Breast epithelium (tissue), 4 donors: ENCODE results near the gene NAT10. TPM values are rescaled to one million over a fixed set of nuclear protein-coding genes. Genes with fewer than 3 reads are reported as not detected.

ENCODE experiments used
- DNase-seq, 2 donors: peaks; one replicate each; pipeline ENCODE4 v3.0.0-alpha.2; 2019; ENCODE audit warnings: low spot score in 2 of 2
- H3K27ac ChIP-seq, 2 donors: fragments of 200-600 bp; sonication (generic) in 1 of 2; one replicate each; pipeline ENCODE4 v1.5.1; 2016 to 2019; ENCODE audit warnings: mild to moderate bottlenecking in 1 of 2
- H3K27me3 ChIP-seq, 2 donors: fragments of 200-600 bp; sonication (generic) in 1 of 2; one replicate each; pipeline versions ENCODE4 v1.5.1 to v1.6.0; 2017 to 2019; ENCODE audit warnings: control low read depth in 1 of 2, mild to moderate bottlenecking in 1 of 2
- H3K36me3 ChIP-seq: fragments of 200-600 bp; one replicate; pipeline ENCODE4 v1.5.1; 2019
- H3K4me1 ChIP-seq, 2 donors: fragments of 200-600 bp; sonication (generic); one replicate each; pipeline ENCODE4 v1.5.1; 2016 to 2019; ENCODE audit warnings: control low read depth in 1 of 2
- H3K4me3 ChIP-seq, 3 donors: fragments of 200-600 bp; sonication (generic); 1 replicate in 2 of 3; 2 replicates in 1 of 3; pipeline ENCODE4 v1.5.1; 2016 to 2019; ENCODE audit warnings: mild to moderate bottlenecking in 3 of 3, moderate library complexity in 2 of 3
- H3K9me3 ChIP-seq, 2 donors: fragments of 200-600 bp; sonication (generic) in 1 of 2; one replicate each; pipeline ENCODE4 v1.5.1; 2016 to 2019; ENCODE audit warnings: control low read depth in 1 of 2
- CTCF ChIP-seq, 3 donors: fragments of 450-650 bp; IDR thresholded peaks; one replicate each; pipeline ENCODE4 v1.5.1; 2016 to 2017; ENCODE audit warnings: antibody characterized with exemption in 3 of 3, mild to moderate bottlenecking in 3 of 3, moderate library complexity in 3 of 3
- POLR2A ChIP-seq: fragments of 450-650 bp; IDR thresholded peaks from one replicate; pipeline ENCODE4 v1.6.1; 2016; ENCODE audit warnings: antibody characterized with exemption, mild to moderate bottlenecking, moderate library complexity
- POLR2AphosphoS5 ChIP-seq, 3 donors: sonication (generic); formaldehyde crosslinking; IDR thresholded peaks; one replicate each; pipeline ENCODE4 v1.6.1; 2017; ENCODE audit warnings: antibody characterized with exemption in 3 of 3
- intact Hi-C: fragments of 100-400 bp; cut with DNase I; formaldehyde crosslinking; loops from one replicate; pipeline ENCODE4 v1.15.1; 2023; ENCODE audit warnings: low total_unique reads
- total RNA-seq, 3 donors: library from RNA; depleted of rRNA; stranded (reverse); fragments of >200 nt; gene quantifications; one replicate each; pipeline ENCODE4 v1.1.0, GENCODE V29; 2016

NAT10 gene
- total RNA-seq, 3 donors from 2014 or later = 22.6 to 41.0 (median 31.5) TPM

GRCh38 chr11:34157163-34157562 is 51.7 kb downstream of the NAT10 start:
- no peak for DNase-seq
- no peaks in the 10 kb centered on the region for H3K27me3 ChIP-seq
- no peak overlapping the region for H3K4me3 ChIP-seq
- no peak for TF ChIP-seq POLR2A
- TF ChIP-seq CTCF (IDR thresholded peaks at IDR 0.05) = no peak
- no peak for TF ChIP-seq POLR2AphosphoS5 (IDR thresholded peaks at IDR 0.05)
- intact Hi-C loops = no loop called here
- no peak overlapping the region for H3K27ac ChIP-seq
- H3K4me1 ChIP-seq = no peaks in the 10 kb centered on the region
- no peaks in the 10 kb centered on the region for H3K36me3 ChIP-seq
- H3K9me3 ChIP-seq = no peaks in the 10 kb centered on the region

GRCh38 chr11:34158661-34159060 is 53.2 kb downstream of the NAT10 start:
- no peak overlapping the region for H3K4me3 ChIP-seq
- no peaks in the 10 kb centered on the region for H3K4me1 ChIP-seq
- no peaks in the 10 kb centered on the region for H3K36me3 ChIP-seq
- no peaks in the 10 kb centered on the region for H3K27me3 ChIP-seq
- intact Hi-C loops = no loop called here
- no peak overlapping the region for H3K27ac ChIP-seq
- no peak for DNase-seq
- TF ChIP-seq POLR2A (no peak), POLR2AphosphoS5 (IDR thresholded peaks at IDR 0.05) (no peak), CTCF (IDR thresholded peaks at IDR 0.05) (no peak)
- H3K9me3 ChIP-seq = no peaks in the 10 kb centered on the region

- TF ChIP-seq POLR2A (no peak), POLR2AphosphoS5 (IDR thresholded peaks at IDR 0.05) (no peak), CTCF (IDR thresholded peaks at IDR 0.05) (no peak)
- Histone ChIP-seq H3K4me3 (no peak overlapping the region), H3K27me3 (no peaks in the 10 kb centered on the region), H3K9me3 (no peaks in the 10 kb centered on the region), H3K4me1 (no peaks in the 10 kb centered on the region), H3K27ac (no peak overlapping the region), H3K36me3 (no peaks in the 10 kb centered on the region)
- DNase-seq = no peak
- intact Hi-C loops = loop anchor here (10.0 kb wide), 1 partner anchor 325 kb away; no protein-coding TSS in a partner anchor
These were observed 54.8 kb downstream of the NAT10 start for GRCh38 chr11:34160049-34160721.

- no peaks in the 10 kb centered on the region for H3K36me3 ChIP-seq
- H3K27me3 ChIP-seq = no peaks in the 10 kb centered on the region
- TF ChIP-seq CTCF (IDR thresholded peaks at IDR 0.05) (no peak), POLR2A (no peak), POLR2AphosphoS5 (IDR thresholded peaks at IDR 0.05) (no peak)
- DNase-seq = no peak
- no peaks in the 10 kb centered on the region for H3K9me3 ChIP-seq
- H3K27ac ChIP-seq = no peak overlapping the region
- H3K4me1 ChIP-seq = no peaks in the 10 kb centered on the region
- H3K4me3 ChIP-seq = no peak overlapping the region
- intact Hi-C loops = loop anchor here (10.0 kb wide), 1 partner anchor 324 kb away; no protein-coding TSS in a partner anchor
These were observed 55.4 kb downstream of the NAT10 start for GRCh38 chr11:34160791-34161190.

- intact Hi-C loops = loop anchor here (10.0 kb wide), 1 partner anchor 323 kb away; no protein-coding TSS in a partner anchor
- Histone ChIP-seq H3K27me3 (no peaks in the 10 kb centered on the region), H3K36me3 (no peaks in the 10 kb centered on the region)
These were observed 55.9 kb downstream of the NAT10 start for GRCh38 chr11:34161361-34161760.

More at GRCh38 chr11:34161361-34161760, 55.9 kb downstream of the NAT10 start:
- no peak overlapping the region for H3K27ac ChIP-seq
- TF ChIP-seq POLR2A (no peak), POLR2AphosphoS5 (IDR thresholded peaks at IDR 0.05) (no peak), CTCF (IDR thresholded peaks at IDR 0.05) (no peak)
- H3K4me3 ChIP-seq = no peak overlapping the region
- no peaks in the 10 kb centered on the region for H3K9me3 ChIP-seq
- H3K4me1 ChIP-seq = no peaks in the 10 kb centered on the region
- no peak for DNase-seq
